ENCODE data around the gene MND1. TPM values are rescaled to one million over a fixed set of nuclear protein-coding genes. Genes with fewer than 3 reads are reported as not detected.

The MND1 gene
- total and polyA plus RNA-seq, 7 donors = 0.12 to 1.4 (median 0.40) TPM; not detected in 3

DNA sequence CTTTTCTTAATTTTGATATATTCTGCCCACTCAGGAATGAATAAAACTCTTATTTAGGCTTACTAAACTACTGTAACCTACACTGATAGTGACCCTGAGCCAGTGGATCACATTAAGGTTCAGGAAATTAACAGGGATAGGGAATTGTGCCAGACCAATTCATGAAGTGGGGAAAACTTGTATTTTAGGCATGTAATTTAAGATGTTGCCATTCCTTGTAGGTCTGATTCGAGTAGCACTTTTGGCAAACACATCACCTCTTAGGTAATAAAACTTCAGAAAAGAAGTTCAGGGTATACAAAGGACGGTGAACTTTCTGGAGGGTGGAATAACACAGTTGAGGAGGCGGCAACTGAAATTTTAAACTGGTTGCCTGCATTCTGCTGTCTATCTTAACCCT, 54.9 kb downstream of the MND1 start:
- Histone ChIP-seq H3K9me3 (no peaks in the 10 kb centered on the region), H3K27ac (no peak overlapping the region), H3K4me1 (no peaks in the 10 kb centered on the region), H3K27me3 (ENCODE audit: insufficient read depth in 3 of 3, low read length in 2 of 3) (no peaks in the 10 kb centered on the region), H3K36me3 (ENCODE audit: insufficient read depth in 1 of 2, low read depth in 1 of 2) (no peaks in the 10 kb centered on the region), H3K4me3 (no peak overlapping the region)
- intact Hi-C loops (cut with DNase I) = no loop called here
- DNase-seq (no peak), ATAC-seq (no peak)
- TF ChIP-seq, protein P1, sequence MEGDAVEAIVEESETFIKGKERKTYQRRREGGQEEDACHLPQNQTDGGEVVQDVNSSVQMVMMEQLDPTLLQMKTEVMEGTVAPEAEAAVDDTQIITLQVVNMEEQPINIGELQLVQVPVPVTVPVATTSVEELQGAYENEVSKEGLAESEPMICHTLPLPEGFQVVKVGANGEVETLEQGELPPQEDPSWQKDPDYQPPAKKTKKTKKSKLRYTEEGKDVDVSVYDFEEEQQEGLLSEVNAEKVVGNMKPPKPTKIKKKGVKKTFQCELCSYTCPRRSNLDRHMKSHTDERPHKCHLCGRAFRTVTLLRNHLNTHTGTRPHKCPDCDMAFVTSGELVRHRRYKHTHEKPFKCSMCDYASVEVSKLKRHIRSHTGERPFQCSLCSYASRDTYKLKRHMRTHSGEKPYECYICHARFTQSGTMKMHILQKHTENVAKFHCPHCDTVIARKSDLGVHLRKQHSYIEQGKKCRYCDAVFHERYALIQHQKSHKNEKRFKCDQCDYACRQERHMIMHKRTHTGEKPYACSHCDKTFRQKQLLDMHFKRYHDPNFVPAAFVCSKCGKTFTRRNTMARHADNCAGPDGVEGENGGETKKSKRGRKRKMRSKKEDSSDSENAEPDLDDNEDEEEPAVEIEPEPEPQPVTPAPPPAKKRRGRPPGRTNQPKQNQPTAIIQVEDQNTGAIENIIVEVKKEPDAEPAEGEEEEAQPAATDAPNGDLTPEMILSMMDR (IDR thresholded peaks at IDR 0.05) = no peak
- 60 to 93% (median 72%) methylated on average over 3 of the region's 3 CpGs for WGBS, 3 donors

DNA sequence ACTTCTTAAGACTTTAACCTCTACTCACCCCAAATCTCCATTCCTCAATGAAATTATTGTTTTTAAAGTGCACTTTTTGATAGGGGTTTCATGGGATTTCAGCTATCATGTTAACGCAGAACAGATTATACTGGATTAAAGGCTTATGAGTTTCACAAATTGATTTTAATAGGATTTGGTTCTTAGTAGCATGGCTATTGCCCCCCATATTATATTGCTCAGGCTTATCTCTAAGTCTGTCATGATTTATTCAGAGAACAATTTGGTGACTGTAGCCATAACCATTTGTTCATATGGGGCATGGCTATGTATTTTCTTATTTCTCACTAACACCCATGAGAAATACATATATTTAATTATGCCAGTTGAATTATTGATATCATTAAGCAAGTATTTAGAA, 57.0 kb downstream of the MND1 start:
- intact Hi-C loops (cut with DNase I) = no loop called here
- H3K27me3 ChIP-seq (ENCODE audit: insufficient read depth in 3 of 3, low read length in 2 of 3) = no peaks in the 10 kb centered on the region
- TF ChIP-seq, protein P1 (IDR thresholded peaks at IDR 0.05) = no peak
- DNase-seq = no peak
- ATAC-seq = no peak
- H3K4me1 ChIP-seq = no peaks in the 10 kb centered on the region
- H3K4me3 ChIP-seq = no peak overlapping the region
- no peaks in the 10 kb centered on the region for H3K36me3 ChIP-seq (ENCODE audit: insufficient read depth in 1 of 2, low read depth in 1 of 2)
- 70 to 88% (median 77%) methylated on average over 1 of the region's 1 CpG for WGBS, 3 donors
- no peaks in the 10 kb centered on the region for H3K9me3 ChIP-seq
- H3K27ac ChIP-seq = no peak overlapping the region

DNA sequence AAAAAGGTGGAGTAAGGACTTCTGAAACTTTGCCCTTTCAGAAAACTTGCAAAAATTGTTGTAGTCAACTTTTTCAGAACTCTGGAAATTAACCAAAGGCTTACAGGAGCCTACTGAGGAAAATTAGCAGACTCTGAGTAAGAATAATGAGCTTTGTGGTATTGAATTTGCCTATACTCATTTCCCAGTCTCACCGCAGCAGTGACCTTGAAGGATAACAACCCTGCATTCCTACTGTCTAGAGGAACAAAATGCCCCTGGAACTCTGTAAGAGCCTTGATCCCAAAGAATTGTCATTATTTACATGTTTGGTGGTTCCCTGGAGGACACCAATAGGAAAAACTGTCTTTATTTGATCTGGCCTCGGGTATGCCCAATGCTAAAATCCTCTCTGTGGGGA, 57.9 kb downstream of the MND1 start:
- H3K4me1 ChIP-seq = no peaks in the 10 kb centered on the region
- H3K27ac ChIP-seq = no peak overlapping the region
- TF ChIP-seq, protein P1 (IDR thresholded peaks at IDR 0.05) = no peak
- no peak overlapping the region for H3K4me3 ChIP-seq
- intact Hi-C loops (cut with DNase I) = no loop called here
- no peak for DNase-seq
- 85 to 87% (median 87%) methylated on average over 2 of the region's 2 CpGs for WGBS, 3 donors
- ATAC-seq = no peak
- H3K27me3 ChIP-seq (ENCODE audit: insufficient read depth in 3 of 3, low read length in 2 of 3) = no peaks in the 10 kb centered on the region
- H3K36me3 ChIP-seq (ENCODE audit: insufficient read depth in 1 of 2, low read depth in 1 of 2) = no peaks in the 10 kb centered on the region
- H3K9me3 ChIP-seq = no peaks in the 10 kb centered on the region

DNA sequence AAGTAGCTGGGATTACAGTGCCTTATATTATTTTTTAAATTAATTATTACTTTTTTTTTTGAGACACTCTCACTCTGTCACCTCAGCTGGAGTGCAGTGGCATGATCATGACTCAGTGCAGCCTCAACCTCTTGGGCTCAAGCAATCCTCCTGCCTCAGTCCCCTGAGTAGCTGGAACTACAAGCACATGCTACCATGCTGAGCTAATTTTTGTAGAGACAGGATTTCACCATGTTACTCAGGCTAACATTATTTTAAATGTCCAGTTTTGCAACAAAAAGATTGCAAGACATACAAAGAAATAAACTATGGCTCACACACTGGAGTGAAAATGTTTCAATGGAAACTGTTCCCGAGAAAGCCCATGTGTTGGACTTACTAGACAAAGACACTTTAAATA, 59.2 kb downstream of the MND1 start:
- Histone ChIP-seq H3K27ac (no peak overlapping the region), H3K9me3 (no peaks in the 10 kb centered on the region), H3K4me1 (no peaks in the 10 kb centered on the region), H3K36me3 (ENCODE audit: insufficient read depth in 1 of 2, low read depth in 1 of 2) (no peaks in the 10 kb centered on the region), H3K27me3 (ENCODE audit: insufficient read depth in 3 of 3, low read length in 2 of 3) (no peaks in the 10 kb centered on the region), H3K4me3 (no peak overlapping the region)
- ATAC-seq (no peak), DNase-seq (no peak)
- 95 to 98% (median 96%) methylated on average over 1 of the region's 1 CpG for WGBS, 3 donors
- intact Hi-C loops (cut with DNase I) = no loop called here
- TF ChIP-seq, protein P1 (IDR thresholded peaks at IDR 0.05) = no peak

DNA sequence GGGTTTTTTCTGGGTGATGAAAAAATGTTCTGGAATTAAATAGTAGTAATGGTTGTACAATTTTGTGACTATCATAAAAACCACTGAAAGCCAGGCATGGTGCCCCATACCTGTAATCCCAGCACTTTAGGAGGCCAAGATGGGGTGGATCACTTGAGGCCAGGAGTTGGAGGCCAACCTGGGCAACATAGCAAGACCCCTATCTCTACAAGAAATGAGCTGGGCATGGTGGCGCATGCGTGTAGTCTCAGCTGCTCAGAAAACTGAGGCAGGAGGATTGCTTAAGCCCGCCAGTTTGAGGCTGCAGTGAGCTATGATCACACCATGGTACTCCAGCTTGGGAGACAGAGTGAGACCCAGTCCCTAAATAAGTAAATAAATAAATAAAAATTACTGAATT, 63.4 kb downstream of the MND1 start:
- H3K9me3 ChIP-seq = no peaks in the 10 kb centered on the region
- H3K36me3 ChIP-seq (ENCODE audit: insufficient read depth in 1 of 2, low read depth in 1 of 2) = no peaks in the 10 kb centered on the region
- H3K4me1 ChIP-seq = peaks cover 8% of the 10 kb centered on the region
- DNase-seq = no peak
- H3K27ac ChIP-seq = no peak overlapping the region
- 98 to 99% (median 99%) methylated on average over 3 of the region's 3 CpGs for WGBS, 3 donors
- H3K27me3 ChIP-seq (ENCODE audit: insufficient read depth in 3 of 3, low read length in 2 of 3) = no peaks in the 10 kb centered on the region
- intact Hi-C loops (cut with DNase I) = no loop called here
- no peak for ATAC-seq
- TF ChIP-seq, protein P1 (IDR thresholded peaks at IDR 0.05) = no peak
- H3K4me3 ChIP-seq = no peak overlapping the region

Data from psoas muscle (tissue), 8 donors.